Muscle of leg (tissue), 11 donors: ENCODE measurements around the gene IAH1. TPM values are rescaled to one million over a fixed set of nuclear protein-coding genes. Genes with fewer than 3 reads are reported as not detected.
A peak's percentile ranks its signal among the peaks of the same experiment; 100 is the strongest.

Source experiments
- DNase-seq: peaks from one replicate; pipeline ENCODE4 v3.0.0; 2013
- H3K27ac ChIP-seq: one replicate; pipeline ENCODE4 v1.5.1; 2013; ENCODE audit warnings: mild to moderate bottlenecking, low read length, control low read depth
- H3K27me3 ChIP-seq: one replicate; pipeline ENCODE4 v1.6.1; 2013; ENCODE audit warnings: low read length; ENCODE audit not compliant: control insufficient read depth, insufficient read depth
- H3K36me3 ChIP-seq: one replicate; pipeline ENCODE4 v1.6.1; 2013; ENCODE audit warnings: low read length; ENCODE audit not compliant: control insufficient read depth, insufficient read depth
- H3K4me1 ChIP-seq: one replicate; pipeline ENCODE4 v1.6.1; 2013; ENCODE audit warnings: low read length; ENCODE audit not compliant: control insufficient read depth, insufficient read depth
- H3K4me3 ChIP-seq: one replicate; pipeline ENCODE4 v1.5.1; 2013; ENCODE audit warnings: low read length, control low read depth
- H3K9me3 ChIP-seq: replicated peaks from 2 replicates; pipeline ENCODE4 v1.6.1; 2013; ENCODE audit warnings: low read depth, low read length; ENCODE audit not compliant: control insufficient read depth
- WGBS: methylation state at CpG from one replicate; pipeline ENCODE4 v1.1.5; 2013; ENCODE audit warnings: missing lambda C conversion rate; ENCODE audit not compliant: insufficient coverage; 5-methylcytosine and 5-hydroxymethylcytosine counted together
- polyA plus RNA-seq, 8 donors: library from polyadenylated mRNA; unstranded; fragments of 120-200 nt; gene quantifications; one replicate each; pipeline versions ENCODE4 v1.2.1 to v1.2.3, GENCODE V29; 2013; ENCODE audit warnings: inconsistent platforms in 1 of 8, low replicate concordance in 1 of 8; ENCODE audit not compliant: insufficient read length in 8 of 8, insufficient read depth in 1 of 8
- total RNA-seq: library from RNA; stranded (reverse); fragments of 120-200 nt; gene quantifications from one replicate; pipeline ENCODE4 v1.2.4, GENCODE V29; 2013

IAH1 gene
- total and polyA plus RNA-seq, 9 donors = 45.7 to 70.3 (median 51.1) TPM

- WGBS = no CpG with 5 or more reads among the region's 2 CpGs
- Histone ChIP-seq H3K4me3 (no peak overlapping the region), H3K4me1 (no peaks in the 10 kb centered on the region), H3K9me3 (no peaks in the 10 kb centered on the region), H3K36me3 (peaks cover 10% of the 10 kb centered on the region), H3K27ac (peak overlapping the region; percentile 74), H3K27me3 (no peaks in the 10 kb centered on the region)
- peak; percentile 88 for DNase-seq
These were observed 63.7 kb downstream of the IAH1 start for GRCh38 chr2:9538000-9538507.

Other genes with a start within 250 kb of the IAH1 start
- gene ITGB1BP1, start 51.0 kb upstream of the IAH1 start, total RNA-seq = 43.3 TPM
- gene ITGB1BP1, start 51.0 kb upstream of the IAH1 start, polyA plus RNA-seq = 100 to 1,000 TPM in 1 of 8 donors, 10 to 100 TPM in 7; 66.1 to 107 (median 86.6) TPM
- gene CPSF3, start 50.9 kb upstream of the IAH1 start, total RNA-seq = 35.1 TPM
- gene CPSF3, start 50.9 kb upstream of the IAH1 start, polyA plus RNA-seq = 10 to 100 TPM; 31.3 to 37.8 (median 34.3) TPM
- gene ADAM17, start 81.3 kb downstream of the IAH1 start, total RNA-seq = 20.0 TPM
- 10 to 100 TPM; 20.7 to 31.4 (median 25.5) TPM for gene ADAM17, start 81.3 kb downstream of the IAH1 start, polyA plus RNA-seq
- gene YWHAQ, start 156.4 kb downstream of the IAH1 start, total RNA-seq = 103 TPM
- gene YWHAQ, start 156.4 kb downstream of the IAH1 start, polyA plus RNA-seq = 100 to 1,000 TPM; 175 to 249 (median 208) TPM